ENCODE results near the gene PIK3R2.

Gene PIK3R2

GRCh38 chr19:18143902-18144301 is 9.1 kb upstream of the PIK3R2 start:
- no peak for TF ChIP-seq CTCF (IDR thresholded peaks at IDR 0.05; ENCODE audit: insufficient read depth, low read length, poor library complexity, severe bottlenecking)
- Histone ChIP-seq H3K36me3 (ENCODE audit: control insufficient read depth, insufficient read depth, low read length) (peaks cover 36% of the 10 kb centered on the region), H3K4me3 (replicated peaks; ENCODE audit: low read depth, low read length) (no peak overlapping the region), H3K27me3 (replicated peaks; ENCODE audit: control insufficient read depth, insufficient read depth, low read length) (no peaks in the 10 kb centered on the region)
- DNase-seq (ENCODE audit: extremely low read depth, insufficient read length): no peak

- peaks cover 35% of the 10 kb centered on the region for H3K36me3 ChIP-seq (ENCODE audit: control insufficient read depth, insufficient read depth, low read length)
These were observed 8.6 kb upstream of the PIK3R2 start for GRCh38 chr19:18144361-18144760.

GRCh38 chr19:18144906-18145305 is 8.1 kb upstream of the PIK3R2 start:
- no peak for TF ChIP-seq CTCF (IDR thresholded peaks at IDR 0.05; ENCODE audit: insufficient read depth, low read length, poor library complexity, severe bottlenecking)
- H3K27me3 ChIP-seq (replicated peaks; ENCODE audit: control insufficient read depth, insufficient read depth, low read length): no peaks in the 10 kb centered on the region
- no peak overlapping the region for H3K4me3 ChIP-seq (replicated peaks; ENCODE audit: low read depth, low read length)
- peaks cover 37% of the 10 kb centered on the region for H3K36me3 ChIP-seq (ENCODE audit: control insufficient read depth, insufficient read depth, low read length)
- no peak for DNase-seq (ENCODE audit: extremely low read depth, insufficient read length)

More at GRCh38 chr19:18144361-18144760, 8.6 kb upstream of the PIK3R2 start:
- Histone ChIP-seq H3K27me3 (replicated peaks; ENCODE audit: control insufficient read depth, insufficient read depth, low read length) (no peaks in the 10 kb centered on the region), H3K4me3 (replicated peaks; ENCODE audit: low read depth, low read length) (no peak overlapping the region)
- no peak for TF ChIP-seq CTCF (IDR thresholded peaks at IDR 0.05; ENCODE audit: insufficient read depth, low read length, poor library complexity, severe bottlenecking)
- no peak for DNase-seq (ENCODE audit: extremely low read depth, insufficient read length)

- no peak for DNase-seq (ENCODE audit: extremely low read depth, insufficient read length)
- Histone ChIP-seq H3K4me3 (replicated peaks; ENCODE audit: low read depth, low read length) (no peak overlapping the region), H3K36me3 (ENCODE audit: control insufficient read depth, insufficient read depth, low read length) (peaks cover 36% of the 10 kb centered on the region), H3K27me3 (replicated peaks; ENCODE audit: control insufficient read depth, insufficient read depth, low read length) (no peaks in the 10 kb centered on the region)
- TF ChIP-seq CTCF (IDR thresholded peaks at IDR 0.05; ENCODE audit: insufficient read depth, low read length, poor library complexity, severe bottlenecking): no peak
These were observed 7.5 kb upstream of the PIK3R2 start for GRCh38 chr19:18145391-18145999.

- TF ChIP-seq CTCF (IDR thresholded peaks at IDR 0.05; ENCODE audit: insufficient read depth, low read length, poor library complexity, severe bottlenecking): no peak
- no peak for DNase-seq (ENCODE audit: extremely low read depth, insufficient read length)
- H3K4me3 ChIP-seq (replicated peaks; ENCODE audit: low read depth, low read length): no peak overlapping the region
- no peaks in the 10 kb centered on the region for H3K27me3 ChIP-seq (replicated peaks; ENCODE audit: control insufficient read depth, insufficient read depth, low read length)
- peaks cover 32% of the 10 kb centered on the region for H3K36me3 ChIP-seq (ENCODE audit: control insufficient read depth, insufficient read depth, low read length)
These were observed 5.6 kb upstream of the PIK3R2 start for GRCh38 chr19:18147396-18147795.

- TF ChIP-seq CTCF (IDR thresholded peaks at IDR 0.05; ENCODE audit: insufficient read depth, low read length, poor library complexity, severe bottlenecking): no peak
- Histone ChIP-seq H3K27me3 (replicated peaks; ENCODE audit: control insufficient read depth, insufficient read depth, low read length) (no peaks in the 10 kb centered on the region), H3K4me3 (replicated peaks; ENCODE audit: low read depth, low read length) (no peak overlapping the region), H3K36me3 (ENCODE audit: control insufficient read depth, insufficient read depth, low read length) (peaks cover 21% of the 10 kb centered on the region)
- DNase-seq (ENCODE audit: extremely low read depth, insufficient read length): no peak
These were observed 3.4 kb upstream of the PIK3R2 start for GRCh38 chr19:18149596-18149975.

Measured in GM06990 (cell line).